AG04450 (cell line): Measurements from ENCODE around the gene CD160. TPM values are rescaled to one million over a fixed set of nuclear protein-coding genes. Genes with fewer than 3 reads are reported as not detected.
A peak's percentile ranks its signal among the peaks of the same experiment; 100 is the strongest.
"Not testable (repeated sequence)": the region's sequence is repeated elsewhere in the genome, so short reads cannot be mapped to it uniquely, and the experiment has no call there.

Source experiments
- CTCF ChIA-PET: fragments of 300-600, 350-600 bp; formaldehyde crosslinking; extraction: SDS; loops from one replicate; lab custom pipeline; 2022; ENCODE audit warnings: antibody characterized with exemption, inconsistent platforms; lab: Charles Lee
- POLR2A ChIA-PET: fragments of 350-600 bp; formaldehyde crosslinking; extraction: SDS; loops from one replicate; lab custom pipeline; 2021; ENCODE audit warnings: antibody characterized with exemption, inconsistent platforms; lab: Yijun Ruan, JAX
- DNase-seq: peaks from one replicate; pipeline ENCODE4 v3.0.0-alpha.2; 2011; ENCODE audit warnings: low read depth, low spot score
- H3K27ac ChIP-seq: one replicate; pipeline ENCODE4 v1.5.1; 2012; ENCODE audit warnings: low read depth, low read length, control low read depth
- H3K27me3 ChIP-seq: one replicate; pipeline ENCODE4 v1.6.0; 2012; ENCODE audit warnings: low read length; ENCODE audit not compliant: control insufficient read depth, insufficient read depth
- H3K4me3 ChIP-seq: 2 replicates; pipeline ENCODE4 v1.5.1; 2011; ENCODE audit warnings: mild to moderate bottlenecking, low read depth, low read length, control low read depth
- H3K9me3 ChIP-seq: 2 replicates; pipeline ENCODE4 v1.5.1; 2012; ENCODE audit warnings: low read length; ENCODE audit not compliant: control insufficient read depth, insufficient read depth
- CTCF ChIP-seq: IDR thresholded peaks from 2 replicates; pipeline ENCODE4 v1.5.1; 2011; ENCODE audit warnings: low read depth, low read length, control low read depth, inconsistent platforms
- polyA minus RNA-seq: library from RNA; depleted of rRNA, polyadenylated mRNA; stranded (reverse); fragments of >200 nt; gene quantifications from 2 replicates; pipeline ENCODE4 v1.2.3, GENCODE V29; 2011; rRNA and poly(A)+ RNA removed
- polyA plus RNA-seq: library from polyadenylated mRNA; depleted of rRNA; stranded (reverse); fragments of >200 nt; gene quantifications from 2 replicates; pipeline ENCODE4 v1.2.3, GENCODE V29; 2011; rRNA removed

Gene CD160
- polyA plus RNA-seq (0.05 and 0.06 TPM in 2 replicates), polyA minus RNA-seq (not detected in 2 replicates)

- Histone ChIP-seq H3K9me3 (no peaks in the 10 kb centered on the region), H3K27me3 (no peaks in the 10 kb centered on the region), H3K4me3 (no peak within 1 kb of the TSS), H3K27ac (peak within 1 kb of the TSS; percentile 59)
- ChIA-PET POLR2A (no interaction called here), CTCF (interaction anchor here (1.2 to 4.2 kb wide), 3 partner anchors 12 to 109 kb away, joined by 4 to 35 read pairs (median 6); partner anchors contain the start of gene PDZK1)
- TF ChIP-seq CTCF, result no peak
- DNase-seq, result no peak
These were observed at the start of gene CD160 for GRCh38 chr1:145719230-145720079. CD160 (plus strand) TSS chr1:145719499; CDS start chr1:145728328, 8,829 bp downstream.

- H3K9me3 ChIP-seq, H3K4me3 ChIP-seq, DNase-seq, H3K27me3 ChIP-seq, CTCF ChIA-PET, POLR2A ChIA-PET, H3K27ac ChIP-seq: not testable (repeated sequence)
These were observed 48.1 kb upstream of the CD160 start for GRCh38 chr1:145670995-145671745.

GRCh38 chr1:145673217-145673616 is 46.1 kb upstream of the CD160 start:
- DNase-seq, POLR2A ChIA-PET: not testable (repeated sequence)

GRCh38 chr1:145684858-145685257 is 34.4 kb upstream of the CD160 start:
- DNase-seq, H3K4me3 ChIP-seq, H3K27me3 ChIP-seq, POLR2A ChIA-PET, H3K9me3 ChIP-seq, H3K27ac ChIP-seq, CTCF ChIA-PET: not testable (repeated sequence)

More at GRCh38 chr1:145673217-145673616, 46.1 kb upstream of the CD160 start:
- H3K4me3 ChIP-seq, H3K9me3 ChIP-seq, H3K27me3 ChIP-seq, CTCF ChIA-PET, H3K27ac ChIP-seq: not testable (repeated sequence)

GRCh38 chr1:145686078-145686477 is 33.2 kb upstream of the CD160 start:
- H3K27ac ChIP-seq, CTCF ChIA-PET, H3K27me3 ChIP-seq, POLR2A ChIA-PET, DNase-seq, H3K9me3 ChIP-seq, H3K4me3 ChIP-seq: not testable (repeated sequence)

GRCh38 chr1:145688328-145688727 is 31.0 kb upstream of the CD160 start:
- Histone ChIP-seq H3K27me3 (no peaks in the 10 kb centered on the region), H3K9me3 (no peaks in the 10 kb centered on the region; the same call in 1 of the 2 replicates), H3K27ac (no peak overlapping the region), H3K4me3 (no peak overlapping the region)
- POLR2A ChIA-PET, result no interaction called here
- TF ChIP-seq CTCF, result no peak
- no peak for DNase-seq
- CTCF ChIA-PET, result no interaction called here
